Kidney glomerular epithelial cell (primary cell): ENCODE measurements around the gene SFTPD.

Source experiments
- DNase-seq: peaks from one replicate; lab custom pipeline; 2025; lab: John Stamatoyannopoulos, UW

The SFTPD gene

DNA sequence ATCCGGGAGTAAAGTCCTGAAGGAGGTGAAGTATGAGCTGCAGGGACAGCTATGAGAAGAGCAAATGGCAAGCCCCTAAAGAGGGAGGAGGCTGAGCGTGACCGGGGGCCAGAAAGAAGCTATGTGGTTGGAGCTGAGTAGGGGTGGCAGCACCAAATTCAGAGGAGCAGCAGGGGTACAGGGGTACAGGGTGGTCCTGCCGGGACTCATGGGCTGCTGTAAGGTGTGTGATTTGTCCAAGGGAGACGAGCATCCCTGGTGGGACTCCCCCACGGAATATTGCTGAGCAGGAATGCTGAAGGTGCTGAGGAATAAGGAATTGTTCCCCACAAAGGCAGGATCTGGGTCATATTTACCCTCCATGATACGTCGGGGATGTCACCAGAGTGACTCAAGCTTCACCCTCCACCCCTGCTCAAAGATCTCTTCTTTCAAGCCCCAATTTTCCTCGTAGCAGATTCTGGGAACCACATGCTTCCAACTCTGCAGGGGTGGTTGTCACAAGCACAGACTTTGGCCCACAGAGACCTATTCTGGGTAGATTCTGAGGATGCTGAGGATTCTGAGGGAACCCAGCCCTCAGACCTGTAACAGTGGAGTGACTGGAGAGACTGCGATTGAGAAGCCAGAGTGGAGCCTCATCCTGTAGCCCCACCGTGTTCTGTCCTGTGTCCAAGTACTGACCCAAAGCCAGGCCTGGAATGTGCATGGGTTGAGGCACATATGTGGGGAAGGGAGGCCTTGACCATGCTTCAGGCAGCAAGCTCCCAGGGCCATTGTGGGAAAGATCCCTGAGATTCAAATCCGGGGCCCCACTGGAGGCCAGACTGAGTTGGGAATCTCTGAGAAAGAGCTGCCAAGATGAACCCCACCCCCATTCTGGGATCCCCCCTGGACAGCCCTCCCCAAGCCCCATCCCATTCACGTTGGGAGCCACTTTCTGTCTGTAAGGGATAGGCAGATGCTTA lies 4.2 kb downstream of the SFTPD start:
- no peak for DNase-seq

GRCh38 chr10:79943871-79944270 lies 5.0 kb downstream of the SFTPD start:
- no peak for DNase-seq

DNA sequence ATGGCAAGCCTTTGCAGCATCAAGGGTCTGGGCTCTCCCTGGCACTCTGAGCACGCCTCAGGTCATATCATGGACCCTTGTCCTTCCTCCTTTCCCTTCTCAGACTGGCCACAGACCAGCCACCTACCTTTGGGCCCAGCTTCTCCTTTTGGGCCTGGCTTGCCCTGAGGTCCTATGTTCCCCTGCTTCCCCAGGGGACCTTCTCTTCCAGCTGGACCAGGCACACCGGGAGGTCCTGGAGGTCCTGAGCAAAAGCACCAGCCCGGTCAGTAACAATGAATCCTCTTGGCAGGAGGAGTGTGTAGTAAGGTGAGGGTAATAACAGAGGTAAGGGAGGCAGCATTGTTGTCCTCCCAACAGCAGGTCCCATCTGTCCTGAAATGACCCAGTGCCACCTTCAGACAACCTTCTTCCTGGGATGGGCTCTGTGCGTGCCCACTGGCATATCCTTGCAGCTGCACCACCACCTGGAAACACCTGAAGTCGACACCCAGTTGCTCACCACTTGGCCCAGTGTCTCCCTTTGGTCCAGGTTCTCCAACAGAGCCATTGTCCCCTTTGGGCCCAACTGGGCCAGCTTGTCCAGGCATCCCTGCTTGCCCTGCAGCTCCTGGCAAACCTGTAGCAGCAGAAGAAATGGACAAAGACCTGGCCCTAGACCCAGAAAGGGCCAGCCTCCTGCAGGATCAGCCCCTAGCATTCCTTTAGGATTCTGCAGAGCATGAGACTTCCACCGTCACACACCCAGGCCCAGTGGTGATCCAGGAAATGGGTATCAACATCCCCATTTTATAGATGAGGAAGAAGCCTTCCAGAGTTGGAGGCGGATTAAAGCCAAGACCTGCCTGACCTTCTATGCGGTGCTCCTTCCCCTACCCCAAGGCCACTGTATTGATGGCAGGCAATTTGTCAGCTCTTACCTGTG lies 6.4 kb downstream of the SFTPD start:
- DNase-seq: no peak

DNA sequence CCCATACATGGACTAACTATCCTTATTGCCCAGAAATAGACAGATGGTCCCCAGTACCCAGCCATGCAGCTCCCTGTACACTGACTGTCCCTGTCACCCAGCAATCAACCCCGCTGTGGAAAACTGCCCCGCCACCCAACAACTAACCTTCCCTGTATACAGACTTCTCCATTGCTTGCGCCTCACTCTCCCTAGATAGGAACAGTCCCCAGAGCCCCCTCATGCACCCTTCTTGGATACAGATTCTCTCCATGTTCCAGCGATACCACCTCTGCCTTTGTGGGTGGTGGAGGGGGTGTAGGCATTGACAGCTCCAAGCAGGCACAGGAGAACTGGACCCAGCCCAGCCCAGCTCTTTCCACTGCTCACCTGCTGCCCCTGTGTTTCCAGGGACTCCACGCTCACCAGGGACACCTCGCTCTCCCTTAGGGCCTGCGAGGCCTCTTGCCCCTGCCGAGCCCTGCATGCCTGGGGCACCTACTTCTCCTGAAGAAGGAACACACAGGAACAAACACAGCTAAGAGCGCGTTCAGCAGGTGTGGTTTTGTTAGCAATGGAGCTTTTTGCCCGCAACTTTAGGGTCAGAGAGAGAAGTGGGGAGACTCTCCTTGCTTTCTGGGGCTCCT lies 7.2 kb downstream of the SFTPD start:
- DNase-seq: no peak

GRCh38 chr10:79941146-79941545 lies 7.8 kb downstream of the SFTPD start:
- no peak for DNase-seq

GRCh38 chr10:79940431-79940830 lies 8.5 kb downstream of the SFTPD start:
- no peak for DNase-seq

- DNase-seq: no peak
Measured at GRCh38 chr10:79939969-79940368, 8.9 kb downstream of the SFTPD start.

- DNase-seq: no peak
Measured at GRCh38 chr10:79938728-79939406, 10.0 kb downstream of the SFTPD start.

GRCh38 chr10:79937701-79938151 lies 11.2 kb downstream of the SFTPD start:
- DNase-seq: no peak

GRCh38 chr10:79936625-79937615 lies 12.0 kb downstream of the SFTPD start:
- DNase-seq: no peak

- peak; percentile 13 for DNase-seq
Measured at GRCh38 chr10:79933961-79934360, 14.9 kb downstream of the SFTPD start.

- no peak for DNase-seq
Measured at GRCh38 chr10:79932841-79933379, 16.0 kb downstream of the SFTPD start.

DNA sequence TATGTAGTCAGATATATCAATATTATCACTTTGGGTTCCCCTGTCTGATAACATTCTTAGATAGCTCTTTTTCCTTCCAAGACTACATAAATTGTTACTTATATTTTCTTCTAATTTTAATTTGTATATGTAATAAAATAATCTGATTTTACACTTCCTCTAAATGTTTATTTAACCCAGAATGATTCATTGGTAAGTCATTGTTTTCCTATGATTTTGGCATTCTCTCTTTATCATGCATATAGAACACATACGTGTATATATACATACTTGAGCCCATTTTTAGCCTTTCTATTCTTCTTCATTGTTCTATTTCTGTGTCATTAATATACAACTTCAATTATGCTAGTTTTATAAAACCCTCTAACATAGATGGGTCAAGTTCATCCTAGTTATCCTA lies 16.6 kb downstream of the SFTPD start:
- DNase-seq: no peak

DNA sequence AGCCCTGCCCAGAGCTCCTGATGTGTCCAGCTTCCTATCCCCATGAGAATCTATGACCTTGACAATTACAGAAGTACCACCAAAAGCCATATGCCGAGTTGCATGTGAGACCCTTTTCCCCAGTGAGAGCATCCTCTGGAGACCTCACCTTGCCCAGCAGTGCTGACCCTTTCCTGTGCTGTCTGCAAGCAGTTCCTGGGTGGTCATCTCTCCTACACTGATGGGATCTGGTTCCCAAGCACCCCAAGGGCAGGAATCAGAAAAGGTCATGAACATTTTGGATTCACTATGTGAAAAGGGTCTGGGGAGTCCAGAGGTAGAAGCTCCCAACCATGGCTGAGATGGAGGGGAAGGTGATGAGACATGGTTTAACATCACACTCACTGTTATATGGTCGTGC lies 18.2 kb downstream of the SFTPD start:
- no peak for DNase-seq

GRCh38 chr10:79930267-79930666 lies 18.6 kb downstream of the SFTPD start:
- DNase-seq: no peak

GRCh38 chr10:79929409-79929904 lies 19.4 kb downstream of the SFTPD start:
- peak; percentile 51 for DNase-seq

DNA sequence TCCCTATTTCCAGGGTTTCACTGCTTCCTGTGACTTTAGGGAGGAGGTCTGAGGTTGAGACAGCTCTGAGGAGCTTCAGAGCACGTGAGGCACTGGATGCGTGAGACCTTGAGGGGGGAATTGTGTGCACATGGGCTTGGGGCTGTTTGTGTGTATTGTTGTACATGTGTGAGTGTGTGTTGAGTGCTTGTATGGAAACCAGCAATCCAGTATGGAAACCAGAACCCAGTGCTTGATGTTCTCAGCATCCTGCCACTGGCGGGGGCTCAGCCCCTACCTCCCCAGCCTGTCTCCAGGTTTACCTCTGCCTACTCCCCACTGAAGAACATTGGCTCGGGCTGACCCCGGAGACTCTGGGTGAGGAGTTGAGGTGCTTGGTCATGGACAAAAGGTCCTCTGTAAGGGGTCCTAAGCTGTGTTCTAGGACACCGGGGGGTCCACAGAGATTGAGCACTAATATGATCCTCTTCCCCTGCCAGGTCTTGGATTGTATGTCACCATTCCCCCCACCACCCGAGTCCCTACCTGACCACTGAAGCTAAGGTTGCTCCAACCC lies 20.8 kb downstream of the SFTPD start:
- no peak for DNase-seq

- DNase-seq: no peak
Measured at GRCh38 chr10:79927111-79927828, 21.6 kb downstream of the SFTPD start.

DNA sequence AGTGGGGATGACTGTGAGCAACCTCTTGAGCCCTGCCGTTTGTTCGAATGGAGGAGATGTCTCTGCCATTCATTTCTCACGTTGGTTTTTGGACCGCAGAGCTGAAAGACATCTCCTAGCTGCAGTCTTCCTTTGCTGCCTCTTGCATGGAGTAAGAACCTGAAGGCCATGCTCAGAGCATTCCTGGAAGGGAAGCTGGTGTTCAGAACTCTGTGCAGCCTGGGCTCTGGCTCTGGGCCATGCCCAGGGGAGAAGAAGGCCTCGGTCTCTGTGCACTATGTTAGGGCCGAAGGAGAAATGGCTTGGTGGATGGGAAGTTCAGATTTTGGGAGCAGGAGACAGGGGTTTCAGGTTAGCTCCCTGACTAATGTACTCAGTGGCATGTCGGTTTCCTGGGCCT lies 22.9 kb downstream of the SFTPD start:
- no peak for DNase-seq
